ENCODE measurements around the gene MAPK12.

DNA sequence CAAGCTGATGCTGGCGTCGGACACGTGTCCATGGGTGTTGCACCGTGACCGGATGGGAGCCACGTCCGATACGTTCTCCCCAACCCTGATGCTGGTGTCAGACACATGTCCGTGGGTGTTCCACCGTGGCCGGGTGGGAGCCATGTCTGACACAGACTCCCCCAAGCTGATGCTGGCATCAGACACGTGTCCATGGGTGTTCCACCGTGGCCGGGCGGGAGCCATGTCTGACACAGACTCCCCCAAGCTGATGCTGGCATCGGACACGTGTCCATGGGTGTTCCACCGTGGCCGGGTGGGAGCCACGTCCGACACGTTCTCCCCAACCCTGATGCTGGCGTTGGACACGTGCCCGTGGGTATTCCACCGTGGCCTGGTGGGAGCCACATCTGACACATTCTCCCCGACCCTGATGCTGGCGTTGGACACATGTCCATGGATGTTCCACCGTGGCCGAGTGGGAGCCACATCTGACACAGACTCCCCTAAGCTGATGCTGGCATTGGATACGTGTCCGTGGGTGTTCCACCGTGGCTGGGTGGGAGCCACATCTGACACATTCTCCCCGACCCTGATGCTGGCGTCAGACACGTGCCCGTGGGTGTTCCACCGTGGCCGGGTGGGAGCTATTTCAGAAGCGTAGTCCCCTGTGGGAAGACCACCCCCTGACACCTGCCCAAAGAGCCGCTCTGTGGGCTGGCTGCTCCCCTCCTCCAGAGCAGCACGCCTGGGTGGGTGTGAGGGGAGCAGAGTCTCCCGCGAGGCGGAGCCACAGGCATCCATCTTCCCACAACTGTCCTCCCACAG lies 40.7 kb downstream of the MAPK12 start:
- TF ChIP-seq, protein P1, sequence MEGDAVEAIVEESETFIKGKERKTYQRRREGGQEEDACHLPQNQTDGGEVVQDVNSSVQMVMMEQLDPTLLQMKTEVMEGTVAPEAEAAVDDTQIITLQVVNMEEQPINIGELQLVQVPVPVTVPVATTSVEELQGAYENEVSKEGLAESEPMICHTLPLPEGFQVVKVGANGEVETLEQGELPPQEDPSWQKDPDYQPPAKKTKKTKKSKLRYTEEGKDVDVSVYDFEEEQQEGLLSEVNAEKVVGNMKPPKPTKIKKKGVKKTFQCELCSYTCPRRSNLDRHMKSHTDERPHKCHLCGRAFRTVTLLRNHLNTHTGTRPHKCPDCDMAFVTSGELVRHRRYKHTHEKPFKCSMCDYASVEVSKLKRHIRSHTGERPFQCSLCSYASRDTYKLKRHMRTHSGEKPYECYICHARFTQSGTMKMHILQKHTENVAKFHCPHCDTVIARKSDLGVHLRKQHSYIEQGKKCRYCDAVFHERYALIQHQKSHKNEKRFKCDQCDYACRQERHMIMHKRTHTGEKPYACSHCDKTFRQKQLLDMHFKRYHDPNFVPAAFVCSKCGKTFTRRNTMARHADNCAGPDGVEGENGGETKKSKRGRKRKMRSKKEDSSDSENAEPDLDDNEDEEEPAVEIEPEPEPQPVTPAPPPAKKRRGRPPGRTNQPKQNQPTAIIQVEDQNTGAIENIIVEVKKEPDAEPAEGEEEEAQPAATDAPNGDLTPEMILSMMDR (IDR thresholded peaks at IDR 0.05): no peak
- TF ChIP-seq POLR2A (IDR thresholded peaks at IDR 0.05): no peak
